ENCODE data around the gene TMEM121B.

Gene TMEM121B

DNA sequence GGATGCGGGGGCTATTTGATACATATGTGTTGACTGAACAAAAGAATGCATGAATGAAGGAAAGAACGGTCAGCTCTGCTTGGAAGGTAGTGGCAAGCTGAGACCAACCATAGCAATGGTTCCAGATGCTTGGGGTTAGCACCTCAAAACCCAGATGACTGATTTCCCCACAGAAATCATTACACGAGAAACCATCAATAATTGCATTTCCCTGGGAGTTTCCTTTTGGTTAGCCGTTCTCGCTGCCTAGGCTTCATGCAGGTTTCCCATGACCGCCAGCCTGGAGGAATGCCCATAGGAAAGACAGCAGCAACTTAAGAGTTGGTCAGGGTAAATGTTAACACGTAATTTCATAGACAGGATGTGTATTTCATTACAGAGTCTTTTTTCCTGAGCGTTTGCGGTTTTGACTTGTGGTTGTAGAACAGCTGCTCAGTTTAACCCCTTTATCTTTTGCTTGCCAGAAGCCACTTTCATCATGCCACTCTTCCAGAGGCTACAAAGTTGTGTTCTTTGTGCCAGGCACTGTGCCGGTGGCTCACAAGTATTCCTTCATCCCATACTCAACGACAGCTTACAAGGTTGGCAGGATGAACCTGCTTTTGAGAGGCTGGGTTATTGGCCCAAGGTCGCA, 33.5 kb downstream of the TMEM121B start:
- peak; percentile 47 for DNase-seq

- DNase-seq: no peak
Measured at GRCh38 chr22:17086788-17087497, 34.2 kb downstream of the TMEM121B start.

DNA sequence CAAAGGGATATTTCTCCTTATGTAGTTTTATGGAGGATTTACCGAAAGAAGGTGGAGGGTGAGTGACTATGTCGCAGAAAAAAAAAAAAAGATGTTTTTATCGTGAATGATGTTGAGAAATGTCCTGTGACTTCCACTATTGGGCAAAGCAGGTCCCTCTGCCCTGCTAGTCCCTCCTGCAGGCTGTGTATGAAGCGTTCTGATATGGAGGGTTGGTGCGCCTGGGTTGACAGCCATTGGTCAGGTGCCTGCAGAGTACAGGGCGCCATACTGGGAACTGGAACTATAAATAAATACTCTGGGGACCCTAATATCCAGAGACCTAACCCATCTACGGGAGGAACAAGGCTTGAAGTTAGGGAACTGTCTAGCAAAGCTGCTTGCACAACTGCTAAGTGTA, 34.9 kb downstream of the TMEM121B start:
- peak; percentile 38 for DNase-seq

- DNase-seq: no peak
Measured at GRCh38 chr22:17085277-17086181, 35.6 kb downstream of the TMEM121B start.

- DNase-seq: no peak
Measured at GRCh38 chr22:17084554-17085276, 36.4 kb downstream of the TMEM121B start, which contains the start of gene IL17RA. IL17RA (plus strand) TSS chr22:17085000; CDS start chr22:17085092, 92 bp downstream.

DNA sequence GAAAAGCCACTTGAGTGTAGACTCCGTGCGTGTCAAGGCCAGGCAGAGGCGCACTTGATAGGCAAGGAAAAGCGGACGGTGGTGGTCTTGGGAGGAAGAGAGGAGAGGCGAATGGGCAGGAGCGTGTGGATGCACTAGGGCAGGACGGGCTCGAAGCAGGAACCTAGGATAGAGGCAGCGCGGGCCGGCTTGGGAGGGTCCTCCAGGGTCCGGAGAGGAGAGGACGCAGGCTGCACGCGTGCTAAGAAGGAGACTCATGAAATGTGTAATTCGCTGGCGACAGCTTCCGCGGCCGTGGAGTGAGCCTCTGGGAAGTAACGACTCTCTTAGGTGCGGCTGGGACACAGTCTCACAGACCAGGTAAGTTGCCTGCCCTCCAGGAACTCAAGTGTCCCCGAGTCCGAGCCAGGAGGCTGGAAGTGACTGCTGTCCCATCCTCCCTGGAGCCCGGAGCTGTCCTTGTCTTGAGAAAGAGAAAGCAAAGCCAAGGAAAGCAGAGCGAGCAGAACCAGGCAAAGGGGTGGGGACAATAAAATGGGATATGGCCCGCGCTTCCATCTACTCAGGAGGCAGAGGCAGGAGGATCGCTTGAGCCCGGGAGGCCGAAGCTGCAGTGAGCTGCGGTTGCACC, 37.2 kb downstream of the TMEM121B start:
- DNase-seq: no peak

DNA sequence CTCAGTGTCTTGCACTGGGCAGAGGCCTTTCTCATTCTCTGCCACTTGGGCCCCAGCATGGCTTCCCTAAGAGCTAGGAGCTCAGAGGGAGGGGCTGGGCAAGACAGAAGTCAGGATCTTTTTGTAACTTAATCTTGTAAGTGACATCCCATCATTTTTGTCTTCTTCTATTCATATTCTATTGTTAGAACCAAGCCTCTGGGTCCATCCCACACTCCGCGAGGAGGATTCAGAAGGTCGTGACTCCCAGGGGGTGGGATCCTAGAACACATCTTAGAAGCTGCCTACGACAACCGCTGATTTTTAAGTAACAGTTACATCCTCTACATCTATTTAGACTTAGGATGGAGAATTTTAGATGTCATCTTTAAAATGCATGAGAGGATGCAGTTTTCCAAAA, 37.9 kb downstream of the TMEM121B start:
- no peak for DNase-seq

- no peak for DNase-seq
Measured at GRCh38 chr22:17079572-17079971, 41.6 kb downstream of the TMEM121B start.

- DNase-seq: no peak
Measured at GRCh38 chr22:17077255-17077654, 43.9 kb downstream of the TMEM121B start.

DNA sequence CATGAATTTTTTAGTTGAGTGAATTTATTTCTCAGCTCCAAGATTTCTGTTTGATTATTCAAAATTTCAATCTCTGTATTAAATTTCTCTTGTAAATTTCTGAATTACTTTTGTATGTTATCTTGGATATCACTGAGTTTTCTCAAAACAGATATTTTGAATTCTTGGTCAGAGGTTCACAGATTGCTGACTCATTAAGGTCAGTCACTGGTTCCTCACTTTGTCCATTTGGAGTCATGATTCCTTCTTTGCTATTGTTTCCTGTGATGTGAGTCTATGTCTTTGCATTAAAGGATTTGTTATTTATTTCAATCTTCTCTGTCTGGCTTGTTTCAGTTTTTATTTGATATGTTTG, 46.5 kb downstream of the TMEM121B start:
- DNase-seq: no peak

DNA sequence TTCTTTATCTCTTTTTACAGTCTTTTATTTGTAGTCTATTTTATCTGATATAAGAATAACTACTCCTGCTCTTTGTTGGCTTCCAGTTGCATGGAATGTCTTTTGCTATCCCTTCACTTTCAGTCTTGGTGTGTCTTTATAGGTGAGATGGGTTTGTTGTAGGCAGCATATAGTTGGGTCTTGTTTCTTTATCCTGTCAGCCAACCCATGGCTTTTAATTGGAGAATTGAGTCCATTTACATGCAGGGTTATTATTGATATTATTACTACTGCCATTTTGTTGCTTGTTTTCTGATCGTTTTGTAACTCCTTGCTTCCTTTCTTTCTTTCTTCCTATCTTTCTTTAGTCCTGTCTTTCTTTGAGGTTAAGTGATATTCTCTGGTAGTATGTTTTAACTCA, 48.3 kb downstream of the TMEM121B start:
- no peak for DNase-seq

Data from SIG-M5 (cell line).